Astrocyte (in vitro differentiated cells and primary cell): ENCODE measurements around the gene CHRNA4. TPM values are rescaled to one million over a fixed set of nuclear protein-coding genes. Genes with fewer than 3 reads are reported as not detected.

ENCODE experiments used
- DNase-seq: peaks from one replicate; pipeline ENCODE4 v3.0.0-alpha.2; 2010; ENCODE audit warnings: low read depth
- FAIRE-seq: peaks from 2 replicates; lab custom pipeline; 2011; peaks lifted over from hg19 to GRCh38; lab: Jason Lieb, UNC
- H2AFZ ChIP-seq: 2 replicates; pipeline ENCODE4 v1.6.0; 2012; ENCODE audit warnings: low read depth, low read length, inconsistent platforms
- H3K27ac ChIP-seq: 2 replicates; pipeline ENCODE4 v1.5.1; 2011; ENCODE audit warnings: low read depth, low read length, inconsistent platforms
- H3K27me3 ChIP-seq: 2 replicates; pipeline ENCODE4 v1.6.0; 2011; ENCODE audit warnings: low read length, inconsistent platforms; ENCODE audit not compliant: insufficient read depth
- H3K36me3 ChIP-seq: 2 replicates; pipeline ENCODE4 v1.5.1; 2011; ENCODE audit warnings: low read length, inconsistent platforms; ENCODE audit not compliant: insufficient read depth
- H3K4me1 ChIP-seq: 2 replicates; pipeline ENCODE4 v1.5.1; 2011; ENCODE audit warnings: low read length, inconsistent platforms; ENCODE audit not compliant: insufficient read depth
- H3K4me2 ChIP-seq: 2 replicates; pipeline ENCODE4 v1.6.0; 2012; ENCODE audit warnings: low read length, inconsistent platforms
- H3K4me3 ChIP-seq: 2 replicates; pipeline ENCODE4 v1.5.1; 2011; ENCODE audit warnings: low read depth, mild to moderate bottlenecking, low read length, inconsistent platforms; ENCODE audit not compliant: insufficient read depth
- H3K79me2 ChIP-seq: 2 replicates; pipeline ENCODE4 v1.6.0; 2012; ENCODE audit warnings: mild to moderate bottlenecking, low read length, inconsistent platforms; ENCODE audit not compliant: insufficient read depth
- H3K9ac ChIP-seq: 2 replicates; pipeline ENCODE4 v1.6.0; 2012; ENCODE audit warnings: mild to moderate bottlenecking, low read length, inconsistent platforms
- H3K9me3 ChIP-seq: 2 replicates; pipeline ENCODE4 v1.5.1; 2012; ENCODE audit warnings: low read depth, mild to moderate bottlenecking, low read length, inconsistent platforms; ENCODE audit not compliant: insufficient read depth
- H4K20me1 ChIP-seq: 2 replicates; pipeline ENCODE4 v1.6.0; 2012; ENCODE audit warnings: low read length, inconsistent platforms; ENCODE audit not compliant: insufficient read depth
- H3K27ac Mint-ChIP-seq: one replicate; pipeline ENCODE4 v1.8.0; 2021; ENCODE audit warnings: mild to moderate bottlenecking, mixed read lengths; ENCODE audit not compliant: unreplicated experiment
- H3K27me3 Mint-ChIP-seq: one replicate; pipeline ENCODE4 v1.8.0; 2021; ENCODE audit warnings: low read depth, mixed read lengths; ENCODE audit not compliant: unreplicated experiment
- H3K36me3 Mint-ChIP-seq: one replicate; pipeline ENCODE4 v1.8.0; 2021; ENCODE audit warnings: low read depth, mixed read lengths; ENCODE audit not compliant: unreplicated experiment
- H3K4me1 Mint-ChIP-seq: one replicate; pipeline ENCODE4 v1.8.0; 2021; ENCODE audit warnings: low read depth, mixed read lengths; ENCODE audit not compliant: unreplicated experiment
- H3K4me3 Mint-ChIP-seq: one replicate; pipeline ENCODE4 v1.8.0; 2021; ENCODE audit warnings: mild to moderate bottlenecking, moderate library complexity, mixed read lengths; ENCODE audit not compliant: unreplicated experiment
- H3K9me3 Mint-ChIP-seq: one replicate; pipeline ENCODE4 v1.8.0; 2021; ENCODE audit warnings: mild to moderate bottlenecking, mixed read lengths; ENCODE audit not compliant: unreplicated experiment
- EZH2 ChIP-seq: IDR thresholded peaks from 2 replicates; pipeline ENCODE4 v1.6.1; 2012; ENCODE audit warnings: mild to moderate bottlenecking, low read length, inconsistent platforms; ENCODE audit not compliant: insufficient read depth
- total RNA-seq: library from RNA; stranded (reverse); gene quantifications from 2 replicates; pipeline ENCODE4 v1.2.1, GENCODE V29; 2021
- TF ChIP-seq, protein P1 (sequence below): IDR thresholded peaks from 2 replicates; pipeline ENCODE4 v1.5.1; 2011; ENCODE audit warnings: low read depth, mild to moderate bottlenecking, inconsistent platforms, low read length, moderate library complexity; ENCODE audit not compliant: insufficient read depth

CHRNA4 gene
- total RNA-seq, 1 donor from 2014 or later: 1.8 TPM

DNA sequence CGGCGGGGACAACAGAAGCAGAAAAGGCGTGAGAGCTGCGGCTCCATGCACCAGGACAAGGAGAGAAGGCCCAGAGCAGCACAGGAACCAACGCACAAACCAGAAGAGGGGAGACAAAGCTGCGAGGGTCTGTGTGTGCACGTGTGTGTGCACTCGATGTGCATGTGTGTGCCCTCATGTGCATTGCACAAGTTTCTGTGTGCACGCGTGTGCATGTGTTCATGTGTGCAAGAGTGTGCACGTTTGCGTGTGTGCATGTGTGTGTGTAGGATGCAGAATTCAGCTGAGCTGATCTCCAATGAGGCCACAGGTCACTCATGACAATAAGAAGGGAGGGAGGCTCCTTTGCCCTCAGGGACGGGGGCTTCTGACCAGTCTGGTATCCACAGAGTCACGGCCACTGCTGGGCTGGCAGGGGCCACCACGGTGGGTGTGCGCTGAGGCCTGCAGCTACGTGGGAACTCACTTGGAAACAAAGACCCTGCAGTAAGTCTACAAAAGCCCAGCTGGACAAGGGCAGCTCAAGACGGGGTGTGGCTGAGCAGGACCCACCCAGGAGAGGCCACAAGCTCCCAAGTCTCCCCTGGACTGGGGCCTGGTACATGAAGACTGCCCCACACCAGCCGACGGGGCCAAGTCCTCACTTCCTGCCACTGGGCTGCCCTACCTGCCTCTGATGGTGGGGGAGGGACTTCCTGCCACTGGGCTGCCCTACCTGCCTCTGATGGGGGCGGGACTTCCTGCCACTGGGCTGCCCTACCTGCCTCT, 48.1 kb upstream of the CHRNA4 start:
- H3K4me3 ChIP-seq: no peak overlapping the region
- no peak for FAIRE-seq
- no peak overlapping the region for H3K4me3 Mint-ChIP-seq

DNA sequence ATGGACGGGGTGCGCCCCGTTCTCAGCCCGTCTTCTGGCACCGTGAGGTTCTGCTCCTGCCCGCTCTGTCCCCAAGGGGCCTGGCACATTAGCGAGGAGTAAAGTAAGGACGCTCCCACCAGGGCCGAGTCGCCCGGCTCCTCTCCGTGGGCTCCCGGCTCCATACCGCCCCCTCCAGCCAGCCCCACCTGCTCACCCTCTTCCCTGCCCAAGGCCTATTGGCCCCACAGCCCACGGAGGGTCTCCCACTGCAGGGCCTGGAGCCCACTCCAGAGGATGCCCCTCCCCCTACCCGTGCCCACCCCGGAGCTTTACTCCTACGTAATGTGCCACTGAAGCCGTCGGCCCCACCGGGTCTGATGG, 47.5 kb upstream of the CHRNA4 start:
- Histone ChIP-seq H3K4me2 (no peak overlapping the region), H4K20me1 (no peaks in the 10 kb centered on the region), H3K9ac (no peak overlapping the region), H3K4me1 (no peaks in the 10 kb centered on the region), H3K27ac (no peak overlapping the region), H3K27me3 (no peaks in the 10 kb centered on the region), H3K36me3 (no peaks in the 10 kb centered on the region), H3K79me2 (no peaks in the 10 kb centered on the region), H2AFZ (no peak overlapping the region), H3K4me3 (no peak overlapping the region), H3K9me3 (no peaks in the 10 kb centered on the region)
- H3K9me3 Mint-ChIP-seq: no peaks in the 10 kb centered on the region
- no peak overlapping the region for H3K27ac Mint-ChIP-seq
- TF ChIP-seq EZH2: no peak
- TF ChIP-seq, protein P1, sequence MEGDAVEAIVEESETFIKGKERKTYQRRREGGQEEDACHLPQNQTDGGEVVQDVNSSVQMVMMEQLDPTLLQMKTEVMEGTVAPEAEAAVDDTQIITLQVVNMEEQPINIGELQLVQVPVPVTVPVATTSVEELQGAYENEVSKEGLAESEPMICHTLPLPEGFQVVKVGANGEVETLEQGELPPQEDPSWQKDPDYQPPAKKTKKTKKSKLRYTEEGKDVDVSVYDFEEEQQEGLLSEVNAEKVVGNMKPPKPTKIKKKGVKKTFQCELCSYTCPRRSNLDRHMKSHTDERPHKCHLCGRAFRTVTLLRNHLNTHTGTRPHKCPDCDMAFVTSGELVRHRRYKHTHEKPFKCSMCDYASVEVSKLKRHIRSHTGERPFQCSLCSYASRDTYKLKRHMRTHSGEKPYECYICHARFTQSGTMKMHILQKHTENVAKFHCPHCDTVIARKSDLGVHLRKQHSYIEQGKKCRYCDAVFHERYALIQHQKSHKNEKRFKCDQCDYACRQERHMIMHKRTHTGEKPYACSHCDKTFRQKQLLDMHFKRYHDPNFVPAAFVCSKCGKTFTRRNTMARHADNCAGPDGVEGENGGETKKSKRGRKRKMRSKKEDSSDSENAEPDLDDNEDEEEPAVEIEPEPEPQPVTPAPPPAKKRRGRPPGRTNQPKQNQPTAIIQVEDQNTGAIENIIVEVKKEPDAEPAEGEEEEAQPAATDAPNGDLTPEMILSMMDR: no peak
- H3K4me3 Mint-ChIP-seq: no peak overlapping the region
- FAIRE-seq: no peak
- H3K27me3 Mint-ChIP-seq: peaks cover 13% of the 10 kb centered on the region
- H3K4me1 Mint-ChIP-seq: no peaks in the 10 kb centered on the region
- no peak for DNase-seq
- no peaks in the 10 kb centered on the region for H3K36me3 Mint-ChIP-seq

More for the DNA sequence above, 48.1 kb upstream of the CHRNA4 start:
- no peak for DNase-seq
- Mint-ChIP-seq H3K36me3 (no peaks in the 10 kb centered on the region), H3K27ac (no peak overlapping the region), H3K9me3 (no peaks in the 10 kb centered on the region), H3K27me3 (peaks cover 10% of the 10 kb centered on the region), H3K4me1 (no peaks in the 10 kb centered on the region)
- Histone ChIP-seq H3K79me2 (no peaks in the 10 kb centered on the region), H3K9ac (no peak overlapping the region), H3K27ac (no peak overlapping the region), H2AFZ (no peak overlapping the region), H3K36me3 (no peaks in the 10 kb centered on the region), H3K4me1 (no peaks in the 10 kb centered on the region), H3K4me2 (no peak overlapping the region), H3K9me3 (no peaks in the 10 kb centered on the region), H4K20me1 (no peaks in the 10 kb centered on the region), H3K27me3 (no peaks in the 10 kb centered on the region)
- no peak for TF ChIP-seq EZH2
- TF ChIP-seq, protein P1: no peak
